Left lung (tissue), 10 donors: Measurements from ENCODE around the gene CPAMD8. TPM values are rescaled to one million over a fixed set of nuclear protein-coding genes. Genes with fewer than 3 reads are reported as not detected.

ENCODE experiments used
- ATAC-seq: fragments of 200-7000 bp; cut with Tn5 transposase; one replicate; pipeline ENCODE4 v1.9.1; 2020; ENCODE audit warnings: moderate library complexity
- DNase-seq, 4 donors: peaks; one replicate each; pipeline ENCODE4 v3.0.0-alpha.2; 2013 to 2020
- H3K27ac ChIP-seq, 2 donors: fragments of 200-600 bp; sonication (generic) in 1 of 2; one replicate each; pipeline versions ENCODE4 v1.5.0 to v1.8.0; 2020 to 2021
- H3K27me3 ChIP-seq, 2 donors: fragments of 200-600 bp; sonication (generic) in 1 of 2; one replicate each; pipeline versions ENCODE4 v1.5.0 to v1.8.0; 2020 to 2021
- H3K36me3 ChIP-seq, 2 donors: fragments of 200-600 bp; sonication (generic) in 1 of 2; one replicate each; pipeline versions ENCODE4 v1.5.0 to v1.8.0; 2020 to 2021
- H3K4me1 ChIP-seq, 2 donors: fragments of 200-600 bp; one replicate each; pipeline ENCODE4 v1.8.0; 2021
- H3K4me3 ChIP-seq, 2 donors: fragments of 200-600 bp; sonication (generic) in 1 of 2; one replicate each; pipeline versions ENCODE4 v1.5.0 to v1.8.0; 2020 to 2021; ENCODE audit warnings: mild to moderate bottlenecking in 1 of 2
- H3K9me3 ChIP-seq, 2 donors: fragments of 200-600 bp; sonication (generic) in 1 of 2; one replicate each; pipeline versions ENCODE4 v1.5.0 to v1.8.0; 2020 to 2021
- intact Hi-C, 2 donors: fragments of 100-400 bp; cut with DNase I; formaldehyde crosslinking; loops; one replicate each; pipeline versions ENCODE4 v1.11.2 to v1.14.2; 2022
- polyA plus RNA-seq, 6 donors: library from polyadenylated mRNA; unstranded; fragments of 120-200 nt; gene quantifications; one replicate each; pipeline ENCODE4 v1.2.1, GENCODE V29; 2013; ENCODE audit not compliant: insufficient read length in 6 of 6
- total RNA-seq, 2 donors: library from RNA; stranded (reverse); fragmentation: NEBNext Ultra II Directional; extraction: Animal tissue kit (Norgen Biotek cat#: 25700); gene quantifications; one replicate each; pipeline ENCODE4 v1.2.1, GENCODE V29; 2021
- TF ChIP-seq, protein P1 (sequence below), 2 donors: fragments of 200-600 bp; sonication (generic) in 1 of 2; IDR thresholded peaks; one replicate each; pipeline versions ENCODE4 v1.5.0 to v1.8.0; 2021; ENCODE audit warnings: antibody characterized with exemption in 2 of 2
- donor health status: DM: no; HTN: yes; CAD: no.
- donor health status: DM: no; HTN: no; CAD: no.

The CPAMD8 gene
- total and polyA plus RNA-seq, 8 donors: 13.1 to 79.9 (median 64.8) TPM

- Histone ChIP-seq H3K27ac (peak overlapping the region; percentile 59 to 70), H3K27me3 (no peaks in the 10 kb centered on the region), H3K4me3 (no peak overlapping the region), H3K9me3 (no peaks in the 10 kb centered on the region), H3K4me1 (peaks cover 0 to 10% of the 10 kb centered on the region in 2 donors), H3K36me3 (peaks cover 0 to 82% of the 10 kb centered on the region in 2 donors)
- intact Hi-C loops: no loop called here
- TF ChIP-seq, protein P1, sequence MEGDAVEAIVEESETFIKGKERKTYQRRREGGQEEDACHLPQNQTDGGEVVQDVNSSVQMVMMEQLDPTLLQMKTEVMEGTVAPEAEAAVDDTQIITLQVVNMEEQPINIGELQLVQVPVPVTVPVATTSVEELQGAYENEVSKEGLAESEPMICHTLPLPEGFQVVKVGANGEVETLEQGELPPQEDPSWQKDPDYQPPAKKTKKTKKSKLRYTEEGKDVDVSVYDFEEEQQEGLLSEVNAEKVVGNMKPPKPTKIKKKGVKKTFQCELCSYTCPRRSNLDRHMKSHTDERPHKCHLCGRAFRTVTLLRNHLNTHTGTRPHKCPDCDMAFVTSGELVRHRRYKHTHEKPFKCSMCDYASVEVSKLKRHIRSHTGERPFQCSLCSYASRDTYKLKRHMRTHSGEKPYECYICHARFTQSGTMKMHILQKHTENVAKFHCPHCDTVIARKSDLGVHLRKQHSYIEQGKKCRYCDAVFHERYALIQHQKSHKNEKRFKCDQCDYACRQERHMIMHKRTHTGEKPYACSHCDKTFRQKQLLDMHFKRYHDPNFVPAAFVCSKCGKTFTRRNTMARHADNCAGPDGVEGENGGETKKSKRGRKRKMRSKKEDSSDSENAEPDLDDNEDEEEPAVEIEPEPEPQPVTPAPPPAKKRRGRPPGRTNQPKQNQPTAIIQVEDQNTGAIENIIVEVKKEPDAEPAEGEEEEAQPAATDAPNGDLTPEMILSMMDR (IDR thresholded peaks at IDR 0.05): no peak
- peak; percentile 24 for ATAC-seq
- DNase-seq: peak in 2 of 4 donors; percentile 2 to 26
Measured at GRCh38 chr19:16871871-16872270, 154.7 kb downstream of the CPAMD8 start.

- H3K27ac ChIP-seq: no peak overlapping the region
- no peaks in the 10 kb centered on the region for H3K4me1 ChIP-seq
- peak in 1 of 4 donors; percentile 57 for DNase-seq
- no peaks in the 10 kb centered on the region for H3K9me3 ChIP-seq
- no peaks in the 10 kb centered on the region for H3K27me3 ChIP-seq
- ATAC-seq: no peak
- intact Hi-C loops: no loop called here
- TF ChIP-seq, protein P1 (IDR thresholded peaks at IDR 0.05): no peak
- peaks cover 0 to 95% of the 10 kb centered on the region in 2 donors for H3K36me3 ChIP-seq
- no peak overlapping the region for H3K4me3 ChIP-seq
Measured at GRCh38 chr19:16869331-16869972, 157.2 kb downstream of the CPAMD8 start.

DNA sequence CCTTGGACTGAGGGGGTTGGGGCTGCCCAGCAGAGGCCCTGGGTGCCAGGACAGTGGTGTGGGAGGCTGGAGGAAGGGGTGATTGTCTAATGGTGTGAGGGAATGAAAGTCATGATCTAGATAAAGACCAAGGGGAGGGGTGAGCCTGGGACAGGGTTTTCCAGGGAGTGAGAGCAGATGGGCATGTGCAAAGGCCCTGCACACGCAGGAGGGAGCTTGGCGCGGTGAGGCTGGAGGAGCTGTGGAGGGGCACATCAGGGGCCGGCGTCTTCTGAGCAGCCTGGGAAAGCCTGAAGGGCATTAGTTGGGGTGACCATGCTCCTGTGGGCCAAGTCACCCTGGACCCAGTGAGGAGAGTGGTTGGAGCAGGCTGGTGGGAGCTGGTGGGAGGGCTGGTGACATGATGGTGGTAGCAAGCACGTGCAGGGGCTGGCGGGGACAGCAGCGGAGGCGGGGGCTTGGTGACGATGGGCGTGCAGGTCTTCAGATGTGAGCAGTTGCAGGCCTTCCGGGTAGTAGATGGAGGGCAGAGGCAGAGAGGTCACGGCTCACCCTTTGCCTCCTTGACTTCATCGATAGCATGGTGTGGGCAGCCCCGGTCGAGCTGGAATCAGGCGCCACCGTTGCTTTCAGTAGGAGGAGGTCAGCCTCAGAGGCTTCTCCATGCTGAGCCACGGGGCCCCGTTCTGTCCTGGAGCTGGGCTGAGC lies 158.0 kb downstream of the CPAMD8 start:
- no peak overlapping the region for H3K4me3 ChIP-seq
- TF ChIP-seq, protein P1 (IDR thresholded peaks at IDR 0.05): no peak
- peaks cover 0 to 2% of the 10 kb centered on the region in 2 donors for H3K4me1 ChIP-seq
- no peak overlapping the region for H3K27ac ChIP-seq
- DNase-seq: peak in 1 of 4 donors; percentile 60
- no peaks in the 10 kb centered on the region for H3K27me3 ChIP-seq
- peaks cover 0 to 100% of the 10 kb centered on the region in 2 donors for H3K36me3 ChIP-seq
- H3K9me3 ChIP-seq: no peaks in the 10 kb centered on the region
- no peak for ATAC-seq
- intact Hi-C loops: no loop called here

DNA sequence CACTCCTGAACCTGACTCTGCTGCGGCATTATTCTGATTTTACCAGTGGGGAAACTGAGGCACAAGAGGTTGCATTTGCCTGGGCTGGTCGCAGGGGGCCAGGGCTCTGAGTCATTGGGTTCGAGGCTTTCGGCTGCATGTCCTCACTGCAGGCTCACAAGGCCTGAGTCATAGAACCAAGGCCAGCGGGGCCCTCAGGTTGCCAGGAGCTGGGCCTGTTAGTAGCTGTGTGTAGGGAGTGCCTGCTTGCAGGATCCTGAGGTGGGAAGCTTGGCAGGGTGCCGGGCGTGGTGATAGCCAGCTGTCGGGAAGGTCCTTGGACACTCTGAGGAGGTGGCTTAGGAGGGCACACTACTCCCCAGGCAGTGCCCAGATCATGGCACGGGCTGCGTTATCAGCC lies 159.4 kb downstream of the CPAMD8 start:
- DNase-seq (peak in 1 of 4 donors; percentile 57), ATAC-seq (no peak)
- peaks cover 0 to 100% of the 10 kb centered on the region in 2 donors for H3K36me3 ChIP-seq
- no peaks in the 10 kb centered on the region for H3K9me3 ChIP-seq
- H3K27me3 ChIP-seq: no peaks in the 10 kb centered on the region
- no peak overlapping the region for H3K27ac ChIP-seq
- peaks cover 0 to 10% of the 10 kb centered on the region in 2 donors for H3K4me1 ChIP-seq
- H3K4me3 ChIP-seq: no peak overlapping the region
- intact Hi-C loops: no loop called here
- TF ChIP-seq, protein P1 (IDR thresholded peaks at IDR 0.05): no peak

DNA sequence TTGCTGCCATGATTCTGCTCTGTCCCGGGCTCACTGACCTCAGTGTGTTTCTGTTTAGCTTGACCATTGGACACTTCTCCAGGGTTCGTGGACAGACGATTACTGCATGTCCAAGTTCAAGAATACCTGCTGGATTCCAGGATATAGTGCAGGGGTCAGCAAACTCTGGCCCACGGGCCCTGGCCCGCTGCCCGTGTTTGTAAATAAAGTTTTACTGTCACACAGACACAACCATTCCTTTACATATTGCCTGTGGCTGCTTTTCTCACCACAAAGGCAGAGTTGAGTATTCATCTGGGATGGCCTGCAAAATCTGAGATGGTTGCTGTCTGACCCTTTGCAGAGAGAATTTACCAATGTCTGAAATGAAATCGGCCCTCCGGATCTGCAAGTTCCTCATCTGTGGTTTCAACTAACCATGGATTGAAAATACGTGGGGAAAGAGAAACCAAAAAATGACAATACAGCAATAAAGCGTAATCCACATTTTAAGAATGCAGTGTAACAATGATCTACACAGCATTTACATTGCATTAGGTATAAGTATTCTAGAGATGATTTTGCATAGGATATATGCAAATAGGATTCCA lies 163.7 kb downstream of the CPAMD8 start:
- Histone ChIP-seq H3K27ac (no peak overlapping the region), H3K9me3 (no peaks in the 10 kb centered on the region), H3K27me3 (no peaks in the 10 kb centered on the region), H3K36me3 (peaks cover 0 to 67% of the 10 kb centered on the region in 2 donors), H3K4me1 (peaks cover 0 to 10% of the 10 kb centered on the region in 2 donors), H3K4me3 (no peak overlapping the region)
- peak in 1 of 4 donors; percentile 47 for DNase-seq
- intact Hi-C loops: no loop called here
- ATAC-seq: no peak
- TF ChIP-seq, protein P1 (IDR thresholded peaks at IDR 0.05): no peak
